GM18505 (cell line): ENCODE measurements around the gene FAXC.
"Not testable (repeated sequence)": the region's sequence is repeated elsewhere in the genome, so short reads cannot be mapped to it uniquely, and the experiment has no call there.

Experiments used
- ATAC-seq: cut with Tn5 transposase; IDR thresholded peaks from one replicate; pipeline ENCODE4 v1.9.1; 2021; ENCODE audit not compliant: unreplicated experiment
- POLR2A ChIP-seq: IDR thresholded peaks from 4 replicates; pipeline ENCODE4 v1.6.1; 2011; ENCODE audit warnings: borderline replicate concordance; ENCODE audit not compliant: insufficient read depth, insufficient read length; ENCODE audit errors: extremely low read depth

The FAXC gene

GRCh38 chr6:99289701-99290100, 59.8 kb downstream of the FAXC start:
- ATAC-seq, result no peak
- no peak for TF ChIP-seq POLR2A

- TF ChIP-seq POLR2A, result no peak
- ATAC-seq, result no peak
Measured at GRCh38 chr6:99288668-99289067, 60.8 kb downstream of the FAXC start.

GRCh38 chr6:99287523-99287922, 62.0 kb downstream of the FAXC start:
- ATAC-seq, result no peak
- TF ChIP-seq POLR2A, result no peak

- TF ChIP-seq POLR2A, result no peak
- ATAC-seq, result no peak
Measured at GRCh38 chr6:99285881-99286280, 63.6 kb downstream of the FAXC start.

GRCh38 chr6:99282479-99283062, 66.9 kb downstream of the FAXC start:
- ATAC-seq, result no peak

GRCh38 chr6:99276747-99277146, 72.7 kb downstream of the FAXC start:
- TF ChIP-seq POLR2A, result no peak
- ATAC-seq, result no peak

More at GRCh38 chr6:99282479-99283062, 66.9 kb downstream of the FAXC start:
- TF ChIP-seq POLR2A, result no peak

- no peak for TF ChIP-seq POLR2A
- no peak for ATAC-seq
Measured at GRCh38 chr6:99270826-99271225, 78.6 kb downstream of the FAXC start.

GRCh38 chr6:99270030-99270429, 79.4 kb downstream of the FAXC start:
- ATAC-seq, result no peak
- TF ChIP-seq POLR2A, result no peak

GRCh38 chr6:99269207-99269606, 80.3 kb downstream of the FAXC start:
- no peak for ATAC-seq
- no peak for TF ChIP-seq POLR2A

GRCh38 chr6:99266996-99267395, 82.5 kb downstream of the FAXC start:
- ATAC-seq, result not testable (repeated sequence)

GRCh38 chr6:99265447-99265846, 84.0 kb downstream of the FAXC start:
- not testable (repeated sequence) for ATAC-seq

GRCh38 chr6:99254616-99255550, 94.6 kb downstream of the FAXC start:
- no peak for TF ChIP-seq POLR2A
- ATAC-seq, result no peak

GRCh38 chr6:99253271-99253670, 96.2 kb downstream of the FAXC start:
- ATAC-seq, result no peak
- TF ChIP-seq POLR2A, result no peak

GRCh38 chr6:99252421-99252820, 97.1 kb downstream of the FAXC start:
- no peak for TF ChIP-seq POLR2A
- no peak for ATAC-seq

- ATAC-seq, result no peak
- no peak for TF ChIP-seq POLR2A
Measured at GRCh38 chr6:99250476-99250875, 99.0 kb downstream of the FAXC start.

GRCh38 chr6:99246602-99247001, 102.9 kb downstream of the FAXC start:
- no peak for ATAC-seq
- TF ChIP-seq POLR2A, result no peak
